Activated T-helper 17 cell treated with anti-CD3 and anti-CD28 coated beads, Interleukin-2, amount 50 U/mL, for 72 hours (primary cell): ENCODE data around the gene CACNA1B. TPM values are rescaled to one million over a fixed set of nuclear protein-coding genes. Genes with fewer than 3 reads are reported as not detected.

Source experiments
- ATAC-seq: fragments of 150-1000 bp; cut with Tn5 transposase; replicated peaks from 2 replicates; pipeline ENCODE4 v1.10.0; 2021; ENCODE audit warnings: mild to moderate bottlenecking, moderate library complexity
- H3K27ac Mint-ChIP-seq: one replicate; pipeline ENCODE4 v1.8.0; 2022; ENCODE audit warnings: mixed read lengths
- H3K27me3 Mint-ChIP-seq: one replicate; pipeline ENCODE4 v1.8.0; 2022; ENCODE audit warnings: mixed read lengths
- H3K36me3 Mint-ChIP-seq: one replicate; pipeline ENCODE4 v1.8.0; 2022; ENCODE audit warnings: low read depth, mild to moderate bottlenecking, mixed read lengths
- H3K4me1 Mint-ChIP-seq: one replicate; pipeline ENCODE4 v1.8.0; 2022; ENCODE audit warnings: mixed read lengths
- H3K4me3 Mint-ChIP-seq: one replicate; pipeline ENCODE4 v1.8.0; 2022; ENCODE audit warnings: mild to moderate bottlenecking, mixed read lengths
- H3K9me3 Mint-ChIP-seq: one replicate; pipeline ENCODE4 v1.8.0; 2022; ENCODE audit warnings: mixed read lengths
- total RNA-seq, 2 donors: library from RNA; stranded (reverse); gene quantifications; one replicate each; pipeline ENCODE4 v1.2.3, GENCODE V29; 2022

CACNA1B gene
- total RNA-seq, 2 donors from 2014 or later: 0.16 TPM; not detected in 1

GRCh38 chr9:138049779-138050471 lies 172.3 kb downstream of the CACNA1B start:
- H3K9me3 Mint-ChIP-seq: no peaks in the 10 kb centered on the region
- ATAC-seq: no peak
- H3K27me3 Mint-ChIP-seq: peaks cover 22% of the 10 kb centered on the region
- H3K4me1 Mint-ChIP-seq: no peaks in the 10 kb centered on the region
- no peaks in the 10 kb centered on the region for H3K36me3 Mint-ChIP-seq
- H3K4me3 Mint-ChIP-seq: no peak overlapping the region
- H3K27ac Mint-ChIP-seq: no peak overlapping the region

GRCh38 chr9:138050472-138051330 lies 173.1 kb downstream of the CACNA1B start:
- H3K9me3 Mint-ChIP-seq: no peaks in the 10 kb centered on the region
- no peak for ATAC-seq
- H3K4me3 Mint-ChIP-seq: no peak overlapping the region
- H3K27ac Mint-ChIP-seq: no peak overlapping the region
- H3K27me3 Mint-ChIP-seq: peaks cover 16% of the 10 kb centered on the region
- H3K36me3 Mint-ChIP-seq: no peaks in the 10 kb centered on the region
- no peaks in the 10 kb centered on the region for H3K4me1 Mint-ChIP-seq

GRCh38 chr9:138051586-138052321 lies 174.2 kb downstream of the CACNA1B start:
- no peak for ATAC-seq
- Mint-ChIP-seq H3K4me3 (no peak overlapping the region), H3K27ac (no peak overlapping the region), H3K9me3 (no peaks in the 10 kb centered on the region), H3K36me3 (no peaks in the 10 kb centered on the region), H3K27me3 (peaks cover 16% of the 10 kb centered on the region), H3K4me1 (no peaks in the 10 kb centered on the region)

GRCh38 chr9:138052322-138052615 lies 174.7 kb downstream of the CACNA1B start:
- H3K27me3 Mint-ChIP-seq: peaks cover 15% of the 10 kb centered on the region
- H3K36me3 Mint-ChIP-seq: no peaks in the 10 kb centered on the region

GRCh38 chr9:138052635-138053320 lies 175.2 kb downstream of the CACNA1B start:
- Mint-ChIP-seq H3K27me3 (peaks cover 12% of the 10 kb centered on the region), H3K27ac (no peak overlapping the region), H3K36me3 (no peaks in the 10 kb centered on the region), H3K4me3 (no peak overlapping the region), H3K4me1 (no peaks in the 10 kb centered on the region), H3K9me3 (no peaks in the 10 kb centered on the region)
- ATAC-seq: no peak

More at GRCh38 chr9:138052322-138052615, 174.7 kb downstream of the CACNA1B start:
- H3K27ac Mint-ChIP-seq: no peak overlapping the region
- ATAC-seq: no peak
- H3K9me3 Mint-ChIP-seq: no peaks in the 10 kb centered on the region
- H3K4me3 Mint-ChIP-seq: no peak overlapping the region
- no peaks in the 10 kb centered on the region for H3K4me1 Mint-ChIP-seq

GRCh38 chr9:138053321-138053868 lies 175.8 kb downstream of the CACNA1B start:
- no peak overlapping the region for H3K4me3 Mint-ChIP-seq
- H3K36me3 Mint-ChIP-seq: no peaks in the 10 kb centered on the region
- peaks cover 12% of the 10 kb centered on the region for H3K27me3 Mint-ChIP-seq
- peak overlapping the region; percentile 28 for H3K27ac Mint-ChIP-seq
- no peaks in the 10 kb centered on the region for H3K9me3 Mint-ChIP-seq
- ATAC-seq: peak; percentile 34
- no peaks in the 10 kb centered on the region for H3K4me1 Mint-ChIP-seq

GRCh38 chr9:138053996-138054752 lies 176.6 kb downstream of the CACNA1B start:
- no peak for ATAC-seq
- peaks cover 12% of the 10 kb centered on the region for H3K27me3 Mint-ChIP-seq
- no peaks in the 10 kb centered on the region for H3K9me3 Mint-ChIP-seq
- H3K27ac Mint-ChIP-seq: peak overlapping the region; percentile 28
- no peaks in the 10 kb centered on the region for H3K4me1 Mint-ChIP-seq
- H3K36me3 Mint-ChIP-seq: no peaks in the 10 kb centered on the region
- H3K4me3 Mint-ChIP-seq: no peak overlapping the region

- no peak for ATAC-seq
- peaks cover 8% of the 10 kb centered on the region for H3K27me3 Mint-ChIP-seq
- no peaks in the 10 kb centered on the region for H3K36me3 Mint-ChIP-seq
- no peaks in the 10 kb centered on the region for H3K4me1 Mint-ChIP-seq
- H3K9me3 Mint-ChIP-seq: no peaks in the 10 kb centered on the region
- H3K4me3 Mint-ChIP-seq: no peak overlapping the region
- no peak overlapping the region for H3K27ac Mint-ChIP-seq
Observed at GRCh38 chr9:138057726-138058125, 180.1 kb downstream of the CACNA1B start.

GRCh38 chr9:138058181-138058580 lies 180.6 kb downstream of the CACNA1B start:
- Mint-ChIP-seq H3K4me1 (no peaks in the 10 kb centered on the region), H3K36me3 (no peaks in the 10 kb centered on the region), H3K27me3 (peaks cover 8% of the 10 kb centered on the region), H3K9me3 (no peaks in the 10 kb centered on the region), H3K27ac (no peak overlapping the region), H3K4me3 (no peak overlapping the region)
- no peak for ATAC-seq

- Mint-ChIP-seq H3K27me3 (peaks cover 7% of the 10 kb centered on the region), H3K4me3 (no peak overlapping the region), H3K4me1 (no peaks in the 10 kb centered on the region), H3K36me3 (no peaks in the 10 kb centered on the region), H3K27ac (no peak overlapping the region), H3K9me3 (no peaks in the 10 kb centered on the region)
- ATAC-seq: no peak
Observed at GRCh38 chr9:138059196-138059595, 181.6 kb downstream of the CACNA1B start.

GRCh38 chr9:138060365-138060764 lies 182.8 kb downstream of the CACNA1B start:
- no peak for ATAC-seq
- H3K36me3 Mint-ChIP-seq: no peaks in the 10 kb centered on the region

GRCh38 chr9:138060881-138061280 lies 183.3 kb downstream of the CACNA1B start:
- H3K4me1 Mint-ChIP-seq: no peaks in the 10 kb centered on the region
- no peaks in the 10 kb centered on the region for H3K9me3 Mint-ChIP-seq
- H3K27me3 Mint-ChIP-seq: peaks cover 12% of the 10 kb centered on the region
- no peak for ATAC-seq
- no peaks in the 10 kb centered on the region for H3K36me3 Mint-ChIP-seq
- H3K27ac Mint-ChIP-seq: no peak overlapping the region
- H3K4me3 Mint-ChIP-seq: no peak overlapping the region

More at GRCh38 chr9:138060365-138060764, 182.8 kb downstream of the CACNA1B start:
- H3K4me1 Mint-ChIP-seq: no peaks in the 10 kb centered on the region
- no peak overlapping the region for H3K27ac Mint-ChIP-seq
- no peaks in the 10 kb centered on the region for H3K9me3 Mint-ChIP-seq
- no peak overlapping the region for H3K4me3 Mint-ChIP-seq
- peaks cover 9% of the 10 kb centered on the region for H3K27me3 Mint-ChIP-seq

- Mint-ChIP-seq H3K9me3 (no peaks in the 10 kb centered on the region), H3K27me3 (peaks cover 12% of the 10 kb centered on the region), H3K4me1 (no peaks in the 10 kb centered on the region), H3K4me3 (no peak overlapping the region), H3K27ac (no peak overlapping the region), H3K36me3 (no peaks in the 10 kb centered on the region)
- no peak for ATAC-seq
Observed at GRCh38 chr9:138061631-138062030, 184.0 kb downstream of the CACNA1B start.
